Transverse colon (tissue), 4 donors: ENCODE results near the gene TSC22D3. TPM values are rescaled to one million over a fixed set of nuclear protein-coding genes. Genes with fewer than 3 reads are reported as not detected.

ENCODE experiments used
- DNase-seq: peaks from one replicate; pipeline ENCODE4 v3.0.0-alpha.2; 2019
- H3K27ac ChIP-seq, 4 donors: fragments of 200-600 bp; sonication (generic); 2 replicates each; pipeline ENCODE4 v1.5.1; 2016 to 2018; ENCODE audit warnings: inconsistent platforms in 4 of 4
- H3K27me3 ChIP-seq: fragments of 200-600 bp; sonication (generic); 2 replicates; pipeline ENCODE4 v1.5.1; 2017; ENCODE audit warnings: inconsistent platforms
- H3K36me3 ChIP-seq, 4 donors: fragments of 200-600 bp; sonication (generic); 2 replicates each; pipeline ENCODE4 v1.5.1; 2017 to 2019; ENCODE audit warnings: inconsistent platforms in 4 of 4
- H3K4me1 ChIP-seq, 4 donors: fragments of 200-600 bp; sonication (generic); 2 replicates each; pipeline ENCODE4 v1.5.1; 2017 to 2020; ENCODE audit warnings: inconsistent platforms in 4 of 4
- H3K4me3 ChIP-seq, 4 donors: fragments of 200-600 bp; sonication (generic); 1 replicate in 1 of 4; 2 replicates in 3 of 4; pipeline versions ENCODE4 v1.5.1 to v1.6.1; 2017 to 2019; ENCODE audit warnings: inconsistent platforms in 4 of 4
- H3K9me3 ChIP-seq, 2 donors: fragments of 200-600 bp; sonication (generic); 2 replicates each; pipeline ENCODE4 v1.5.1; 2017 to 2019; ENCODE audit warnings: inconsistent platforms in 2 of 2
- CTCF ChIP-seq, 5 experiments: fragments of 200-600 bp in 3 of 5; fragments of 450-650 bp in 2 of 5; sonication (generic) in 3 of 5; IDR thresholded peaks; 1 replicate in 2 of 5; 2 replicates in 3 of 5; pipeline ENCODE4 v1.5.1; 2016 to 2017; ENCODE audit warnings: antibody characterized with exemption in 5 of 5, inconsistent platforms in 3 of 5, mild to moderate bottlenecking in 2 of 5, moderate library complexity in 1 of 5
- EP300 ChIP-seq: sonication (generic); formaldehyde crosslinking; IDR thresholded peaks from one replicate; pipeline ENCODE4 v1.6.1; 2017; ENCODE audit warnings: antibody characterized with exemption, low read depth
- POLR2A ChIP-seq: fragments of 450-650 bp; IDR thresholded peaks from one replicate; pipeline ENCODE4 v1.6.1; 2016; ENCODE audit warnings: antibody characterized with exemption, mild to moderate bottlenecking, moderate library complexity
- POLR2AphosphoS5 ChIP-seq, 3 donors: sonication (generic); formaldehyde crosslinking; IDR thresholded peaks; one replicate each; pipeline ENCODE4 v1.6.1; 2016; ENCODE audit warnings: antibody characterized with exemption in 3 of 3
- WGBS, 2 donors: methylation state at CpG; one replicate each; pipeline ENCODE4 v1.1.5; 2018; ENCODE audit warnings: low coverage in 1 of 2; 5-methylcytosine and 5-hydroxymethylcytosine counted together
- in situ Hi-C, 4 donors: fragments of 200-750 bp; cut with MboI; loops; one replicate each; pipeline versions ENCODE4 v1.15.0 to v1.15.1; 2017; ENCODE audit warnings: low sequenced_read_pairs in 3 of 4, low pct_ligation_motif_present in 1 of 4, low pct_unique_long_range_greater_than_20kb in 1 of 4
- intact Hi-C: fragments of 100-400 bp; cut with DNase I; formaldehyde crosslinking; loops from one replicate; pipeline ENCODE4 v1.15.1; 2023; ENCODE audit warnings: low total_unique reads
- total RNA-seq, 4 donors: library from RNA; depleted of rRNA; stranded (reverse); fragments of >200 nt; gene quantifications; one replicate each; pipeline ENCODE4 v1.1.0, GENCODE V29; 2016

TSC22D3 gene
- total RNA-seq, 4 donors from 2014 or later = 146 to 349 (median 202) TPM

- 76% methylated on average over 5 of the region's 5 CpGs; no CpG with 5 or more reads in 1 of the 2 donors for WGBS, 2 donors
Measured at GRCh38 chrX:107760304-107761077, 15.1 kb downstream of the TSC22D3 start.

GRCh38 chrX:107758231-107758766 lies 17.3 kb downstream of the TSC22D3 start:
- no peak overlapping the region for H3K4me3 ChIP-seq
- H3K36me3 ChIP-seq = no peaks in the 10 kb centered on the region
- H3K27me3 ChIP-seq = no peaks in the 10 kb centered on the region
- no peak for TF ChIP-seq POLR2A
- TF ChIP-seq CTCF (IDR thresholded peaks at IDR 0.05) = no peak
- no peak for TF ChIP-seq EP300
- TF ChIP-seq POLR2AphosphoS5 (IDR thresholded peaks at IDR 0.05) = no peak
- in situ Hi-C loops = loop anchor here in 1 of 4 donors (25.0 kb wide), 1 partner anchor 96 kb away; no protein-coding TSS in a partner anchor
- H3K9me3 ChIP-seq = no peaks in the 10 kb centered on the region
- no peak for DNase-seq
- intact Hi-C loops = no loop called here
- 80% methylated on average over 5 of the region's 5 CpGs; no CpG with 5 or more reads in 1 of the 2 donors for WGBS, 2 donors
- H3K27ac ChIP-seq = no peak overlapping the region
- H3K4me1 ChIP-seq = no peaks in the 10 kb centered on the region

More at GRCh38 chrX:107760304-107761077, 15.1 kb downstream of the TSC22D3 start:
- H3K27me3 ChIP-seq = no peaks in the 10 kb centered on the region
- intact Hi-C loops (no loop called here), in situ Hi-C loops (loop anchor here in 1 of 4 donors (25.0 kb wide), 1 partner anchor 98 kb away; no protein-coding TSS in a partner anchor)
- H3K4me1 ChIP-seq = no peaks in the 10 kb centered on the region
- no peak for TF ChIP-seq CTCF (IDR thresholded peaks at IDR 0.05)
- no peak for TF ChIP-seq EP300
- TF ChIP-seq POLR2A = no peak
- TF ChIP-seq POLR2AphosphoS5 (IDR thresholded peaks at IDR 0.05) = no peak
- H3K36me3 ChIP-seq = no peaks in the 10 kb centered on the region
- no peaks in the 10 kb centered on the region for H3K9me3 ChIP-seq
- no peak overlapping the region for H3K4me3 ChIP-seq
- no peak overlapping the region for H3K27ac ChIP-seq
- no peak for DNase-seq

GRCh38 chrX:107755721-107756120 lies 19.9 kb downstream of the TSC22D3 start:
- Histone ChIP-seq H3K36me3 (no peaks in the 10 kb centered on the region), H3K9me3 (no peaks in the 10 kb centered on the region), H3K27ac (no peak overlapping the region), H3K4me1 (no peaks in the 10 kb centered on the region), H3K27me3 (no peaks in the 10 kb centered on the region), H3K4me3 (no peak overlapping the region)
- TF ChIP-seq POLR2A (no peak), POLR2AphosphoS5 (IDR thresholded peaks at IDR 0.05) (no peak), CTCF (IDR thresholded peaks at IDR 0.05) (no peak), EP300 (no peak)
- intact Hi-C loops (no loop called here), in situ Hi-C loops (loop anchor here in 1 of 4 donors (25.0 kb wide), 1 partner anchor 93 kb away; no protein-coding TSS in a partner anchor)
- DNase-seq = no peak
- WGBS, 2 donors = 56% methylated on average over 3 of the region's 3 CpGs; no CpG with 5 or more reads in 1 of the 2 donors

- Histone ChIP-seq H3K9me3 (no peaks in the 10 kb centered on the region), H3K4me3 (no peak overlapping the region), H3K27me3 (no peaks in the 10 kb centered on the region), H3K27ac (no peak overlapping the region), H3K4me1 (peaks cover 0 to 3% (median 1%) of the 10 kb centered on the region in 4 donors), H3K36me3 (no peaks in the 10 kb centered on the region)
- WGBS, 2 donors = 76% methylated on average over 4 of the region's 4 CpGs; no CpG with 5 or more reads in 1 of the 2 donors
- TF ChIP-seq POLR2A = no peak
- no peak for TF ChIP-seq POLR2AphosphoS5 (IDR thresholded peaks at IDR 0.05)
- TF ChIP-seq EP300 = no peak
- no peak for TF ChIP-seq CTCF (IDR thresholded peaks at IDR 0.05)
- intact Hi-C loops = no loop called here
- no peak for DNase-seq
- in situ Hi-C loops = loop anchor here in 1 of 4 donors (25.0 kb wide), 1 partner anchor 91 kb away; no protein-coding TSS in a partner anchor
Measured at GRCh38 chrX:107753187-107753586, 22.4 kb downstream of the TSC22D3 start.
